Cardiac fibroblast (primary cell): ENCODE results near the gene PLEKHG2.

Experiments
- DNase-seq, 2 donors: peaks; one replicate each; pipeline versions ENCODE4 v3.0.0 to v3.0.0-alpha.2; 2010; ENCODE audit warnings: low read depth in 2 of 2
- H3K4me3 ChIP-seq, 2 donors: replicated peaks in 1 of 2; 1 replicate in 1 of 2; 2 replicates in 1 of 2; pipeline ENCODE4 v1.5.1; 2011; ENCODE audit warnings: low read depth in 2 of 2, low read length in 2 of 2, mild to moderate bottlenecking in 2 of 2, moderate library complexity in 1 of 2
- TF ChIP-seq, protein P1 (sequence below): IDR thresholded peaks from one replicate; pipeline ENCODE4 v1.5.1; 2011; ENCODE audit warnings: low read depth, mild to moderate bottlenecking, low read length, inconsistent platforms

The PLEKHG2 gene

DNA sequence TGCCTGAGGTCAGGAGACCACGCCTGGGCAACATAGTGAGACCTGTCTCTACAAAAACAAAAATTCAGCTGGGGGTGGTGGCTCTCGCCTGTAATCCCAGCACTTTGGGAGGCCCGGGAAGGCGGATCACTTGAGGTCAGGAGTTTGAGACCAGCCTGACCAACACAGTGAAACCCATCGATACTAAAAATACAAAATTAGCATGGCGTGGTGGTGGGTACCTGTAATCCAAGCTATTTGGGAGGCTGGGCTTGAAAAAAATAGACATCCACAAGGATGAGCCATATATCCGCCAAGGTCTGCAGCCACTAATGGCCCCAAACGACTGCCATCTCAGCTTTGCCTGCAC lies 20.2 kb downstream of the PLEKHG2 start:
- TF ChIP-seq, protein P1, sequence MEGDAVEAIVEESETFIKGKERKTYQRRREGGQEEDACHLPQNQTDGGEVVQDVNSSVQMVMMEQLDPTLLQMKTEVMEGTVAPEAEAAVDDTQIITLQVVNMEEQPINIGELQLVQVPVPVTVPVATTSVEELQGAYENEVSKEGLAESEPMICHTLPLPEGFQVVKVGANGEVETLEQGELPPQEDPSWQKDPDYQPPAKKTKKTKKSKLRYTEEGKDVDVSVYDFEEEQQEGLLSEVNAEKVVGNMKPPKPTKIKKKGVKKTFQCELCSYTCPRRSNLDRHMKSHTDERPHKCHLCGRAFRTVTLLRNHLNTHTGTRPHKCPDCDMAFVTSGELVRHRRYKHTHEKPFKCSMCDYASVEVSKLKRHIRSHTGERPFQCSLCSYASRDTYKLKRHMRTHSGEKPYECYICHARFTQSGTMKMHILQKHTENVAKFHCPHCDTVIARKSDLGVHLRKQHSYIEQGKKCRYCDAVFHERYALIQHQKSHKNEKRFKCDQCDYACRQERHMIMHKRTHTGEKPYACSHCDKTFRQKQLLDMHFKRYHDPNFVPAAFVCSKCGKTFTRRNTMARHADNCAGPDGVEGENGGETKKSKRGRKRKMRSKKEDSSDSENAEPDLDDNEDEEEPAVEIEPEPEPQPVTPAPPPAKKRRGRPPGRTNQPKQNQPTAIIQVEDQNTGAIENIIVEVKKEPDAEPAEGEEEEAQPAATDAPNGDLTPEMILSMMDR, result no peak
- no peak for DNase-seq
- H3K4me3 ChIP-seq, result no peak overlapping the region

DNA sequence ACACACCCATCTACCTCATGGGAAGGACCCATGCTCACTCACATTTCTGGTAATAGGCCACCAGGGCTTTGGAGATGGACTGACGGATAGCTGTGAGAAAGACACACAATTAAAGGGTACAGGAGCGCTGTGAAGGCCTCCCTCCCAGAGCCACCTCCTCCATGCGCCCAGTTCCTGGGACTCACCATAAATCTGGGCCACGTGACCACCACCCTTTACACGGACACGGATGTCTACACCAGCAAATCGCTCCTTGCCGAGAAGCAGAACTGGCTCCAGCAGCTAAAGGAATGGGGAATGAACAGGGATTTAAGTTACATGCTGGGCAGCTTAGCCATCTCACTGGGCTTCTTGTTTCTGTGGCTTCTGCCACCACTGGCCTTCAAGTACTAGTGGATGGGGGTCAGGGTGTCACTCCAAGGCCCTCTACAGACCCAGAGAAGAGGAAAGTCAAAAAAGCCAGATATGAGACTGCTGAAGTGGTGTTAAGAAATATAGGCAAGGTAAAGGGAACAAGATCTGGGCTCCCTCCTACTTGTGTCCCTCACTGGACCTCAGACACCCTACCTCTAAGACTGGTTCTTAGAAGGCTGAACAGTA lies 21.1 kb downstream of the PLEKHG2 start:
- DNase-seq, result no peak
- TF ChIP-seq, protein P1, result no peak
- no peak overlapping the region for H3K4me3 ChIP-seq

DNA sequence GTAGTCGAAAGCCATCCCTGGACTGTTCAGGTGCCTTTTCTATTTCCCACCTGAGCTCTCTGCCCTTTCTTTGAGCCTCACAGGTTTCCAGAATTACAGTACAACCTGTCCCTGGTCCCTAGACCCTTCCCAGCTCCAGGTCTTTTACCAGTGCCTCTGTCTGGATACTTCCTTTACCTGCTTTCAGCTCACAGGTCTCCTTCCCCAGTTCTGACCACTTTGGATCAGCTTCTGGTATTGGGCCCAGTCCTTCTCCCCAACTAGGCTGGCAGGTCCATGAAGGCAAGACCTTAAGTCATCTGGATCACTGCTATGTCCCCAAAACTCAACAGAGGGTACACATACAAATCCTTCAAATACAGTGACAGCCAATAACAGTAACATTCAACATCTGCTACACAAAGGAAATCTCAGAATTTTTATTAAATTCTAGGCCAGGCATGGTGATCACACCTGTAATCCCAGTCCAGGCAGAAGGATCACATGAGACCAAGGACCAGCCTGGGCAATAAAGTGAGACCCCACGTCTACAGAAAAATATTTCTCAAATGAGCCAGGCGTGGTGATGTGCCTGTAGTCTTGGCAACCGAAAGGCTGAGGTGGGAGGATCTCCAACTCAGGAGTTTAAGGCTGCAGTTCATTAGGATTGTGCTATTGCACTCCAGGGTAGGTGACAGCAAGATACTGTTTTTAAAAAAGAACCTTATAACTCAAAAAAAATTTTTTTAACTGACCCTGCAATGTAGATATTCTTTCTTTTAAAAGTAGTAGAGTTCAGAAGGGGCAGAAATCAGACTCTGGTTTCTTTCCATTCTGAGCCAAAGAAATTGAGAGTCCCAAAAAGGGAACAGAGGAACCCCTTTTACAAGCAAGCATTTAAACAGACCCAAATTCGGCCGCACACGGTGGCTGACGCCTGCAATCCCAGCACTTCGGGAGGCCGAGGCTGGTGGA lies 21.9 kb downstream of the PLEKHG2 start:
- DNase-seq, result peak in 1 of 2 donors; percentile 36
- TF ChIP-seq, protein P1, result no peak
- peak overlapping the region; percentile 93 to 98 for H3K4me3 ChIP-seq

DNA sequence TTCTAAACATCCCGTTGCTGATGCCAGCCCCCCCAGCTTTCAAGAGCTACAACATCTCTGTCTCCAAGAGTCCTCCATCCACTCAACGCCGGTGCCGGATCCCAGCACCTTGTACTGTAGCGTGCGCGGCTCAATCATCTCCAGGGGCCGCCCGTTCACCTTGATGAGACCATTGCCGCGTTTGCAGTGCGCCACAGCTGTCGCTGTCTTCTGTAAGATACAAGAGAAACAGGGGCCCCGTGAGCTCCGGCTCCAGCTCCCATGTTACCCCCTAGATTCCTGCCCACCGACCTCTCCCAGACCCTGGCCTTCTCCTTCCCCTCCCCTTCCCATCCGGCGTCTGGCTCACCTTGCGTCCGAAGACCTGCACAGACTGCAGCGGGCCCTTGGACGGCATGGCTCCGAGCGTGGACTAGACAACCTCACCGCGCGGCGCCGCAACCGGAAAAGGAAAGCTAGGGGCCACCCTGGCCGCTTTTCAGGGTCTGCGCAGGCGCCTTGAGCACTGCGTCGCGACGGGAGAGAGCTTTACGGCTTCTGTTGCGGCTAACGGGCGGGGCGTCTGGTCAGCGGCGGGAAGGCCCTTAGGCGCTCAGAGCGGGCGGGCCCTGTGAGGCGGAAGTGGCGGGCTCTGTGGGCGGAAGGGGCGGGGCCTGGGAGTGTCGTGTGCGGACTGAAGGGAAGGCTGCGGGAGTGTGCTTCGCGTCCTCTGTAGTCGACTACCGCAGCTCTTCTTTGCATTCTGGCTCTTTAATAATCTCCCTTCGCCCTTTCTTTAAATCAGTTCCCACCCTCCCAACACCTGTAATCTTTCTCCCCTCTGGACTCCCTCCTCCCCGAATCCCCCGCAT lies 23.3 kb downstream of the PLEKHG2 start, which contains the start of gene RPS16:
Gene RPS16 (minus strand): TSS at position 451 of the 851 bp plus-strand sequence. CDS start 54 bp downstream, at position 397.
- TF ChIP-seq, protein P1, result no peak
- H3K4me3 ChIP-seq, result peak within 1 kb of the TSS; percentile 93 to 98
- peak; percentile 98 to 99 for DNase-seq

DNA sequence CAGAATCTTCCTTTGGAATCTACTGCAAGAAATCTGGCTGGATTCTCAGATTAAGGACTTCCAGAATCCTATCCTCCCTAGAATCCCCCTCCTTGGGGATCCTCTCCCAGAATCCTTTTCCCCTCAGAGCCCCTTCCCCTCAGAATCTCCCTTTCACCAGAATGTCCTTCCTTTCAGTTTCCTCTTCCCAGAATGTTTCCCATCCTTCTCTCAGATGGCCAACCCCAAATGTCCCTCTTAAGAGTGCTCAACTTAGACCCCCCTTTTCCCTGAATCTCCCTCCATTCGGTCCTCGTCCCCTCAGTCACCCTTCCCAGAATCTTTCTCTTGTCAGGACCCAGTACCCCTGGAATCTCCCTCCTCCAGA lies 23.9 kb downstream of the PLEKHG2 start:
- no peak for DNase-seq
- H3K4me3 ChIP-seq, result peak overlapping the region; percentile 56 to 93
- TF ChIP-seq, protein P1, result no peak

DNA sequence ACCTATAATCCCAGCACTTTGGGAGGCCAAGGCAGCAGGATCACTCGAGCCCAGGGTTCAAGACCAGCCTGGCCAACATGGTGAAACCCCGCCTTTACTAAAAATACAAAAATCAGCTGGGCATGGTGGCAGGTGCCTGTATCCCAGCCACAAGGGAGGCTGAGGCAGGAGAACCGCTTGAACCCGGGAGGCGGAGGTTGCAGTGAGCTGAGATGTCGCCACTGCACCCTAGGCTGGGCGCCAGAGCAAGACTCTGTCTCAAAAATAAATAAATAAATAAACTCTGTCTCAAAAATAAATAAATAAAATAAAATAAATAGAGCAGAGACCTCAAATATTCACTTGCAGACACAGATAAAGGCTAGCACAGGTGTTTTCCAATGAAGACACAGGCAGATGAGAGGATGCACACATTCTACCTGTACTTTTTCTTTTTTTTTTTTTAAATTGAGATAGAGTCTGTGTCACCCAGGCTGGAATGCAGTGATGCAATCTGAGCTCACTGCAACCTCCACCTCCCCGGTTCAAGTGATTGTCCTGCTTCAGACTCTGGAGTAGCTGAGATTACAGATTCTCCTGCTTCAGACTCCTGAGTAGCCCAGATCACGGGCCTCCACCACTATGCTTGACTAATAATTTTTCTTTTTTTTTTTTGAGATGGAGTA lies 25.9 kb downstream of the PLEKHG2 start:
- peak in 1 of 2 donors; percentile 64 for DNase-seq
- TF ChIP-seq, protein P1, result no peak
- H3K4me3 ChIP-seq, result no peak overlapping the region
